ENCODE data around the gene MFGE8.
"Not testable (repeated sequence)": the region's sequence is repeated elsewhere in the genome, so short reads cannot be mapped to it uniquely, and the experiment has no call there.

Gene MFGE8

DNA sequence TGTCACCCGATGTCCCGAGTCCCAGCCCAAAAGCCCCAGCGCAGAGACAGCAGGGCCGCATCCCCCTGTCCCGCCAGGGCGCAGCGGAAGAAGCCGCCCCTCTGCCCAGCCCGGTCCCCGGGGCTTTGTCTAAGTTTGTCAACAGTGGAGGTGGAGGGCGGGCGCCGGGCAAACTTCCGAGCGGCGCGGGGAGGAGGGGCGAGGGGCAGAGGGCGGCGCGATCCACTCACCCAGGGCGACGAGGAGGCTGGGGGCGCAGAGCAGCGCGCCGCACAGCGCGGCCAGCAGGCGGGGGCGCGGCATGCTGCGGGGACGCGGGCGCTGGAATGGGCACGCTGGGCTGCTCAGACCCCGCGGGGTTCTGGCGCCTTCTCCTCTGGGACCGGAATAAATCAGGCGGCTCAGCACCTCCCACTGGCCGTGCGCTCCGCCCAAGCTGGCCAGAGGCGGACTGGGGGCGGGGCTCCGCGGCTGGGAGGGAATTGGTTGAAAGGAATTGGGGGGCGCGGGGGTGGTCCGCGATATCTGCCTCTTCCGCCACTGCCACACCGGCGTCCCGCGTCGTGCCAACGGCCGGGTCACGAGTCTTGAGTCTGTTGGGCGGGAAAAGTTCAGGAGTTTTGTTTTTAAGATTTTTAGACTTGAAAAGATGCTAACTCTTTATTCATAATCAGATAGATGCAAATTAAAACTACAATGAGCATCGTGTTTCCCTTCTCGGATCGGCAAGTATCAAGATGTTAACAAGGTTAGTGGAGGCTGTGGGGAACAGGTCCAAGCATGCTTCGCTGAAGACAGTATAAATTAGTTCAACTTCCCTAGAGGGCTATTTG lies at the start of gene MFGE8:
TSS of gene MFGE8 (minus strand) at position 363 of the 833 bp plus-strand sequence. CDS start at position 303, 60 bp downstream.
- DNase-seq (ENCODE audit: low spot score) = peak; percentile 93

DNA sequence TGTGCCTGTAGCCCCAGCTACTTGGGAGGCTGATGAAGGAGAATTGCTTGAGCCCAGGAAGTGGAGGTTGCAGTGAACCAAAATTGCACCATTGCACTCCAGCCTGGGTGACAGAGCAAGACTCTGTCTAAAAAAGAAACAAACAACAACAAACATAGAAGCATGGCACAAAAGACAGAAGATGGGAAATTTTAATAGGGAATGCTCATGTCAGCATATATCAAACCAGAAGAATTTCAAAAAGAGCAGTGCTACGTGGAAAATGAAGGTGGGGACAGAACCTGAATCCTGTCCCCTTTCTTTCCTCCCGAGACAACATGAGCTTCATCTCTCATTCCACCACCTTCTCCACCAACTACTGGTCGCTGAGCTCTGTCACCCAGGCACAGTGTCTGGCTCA lies 46.3 kb upstream of the MFGE8 start:
- DNase-seq (ENCODE audit: low spot score) = no peak

DNA sequence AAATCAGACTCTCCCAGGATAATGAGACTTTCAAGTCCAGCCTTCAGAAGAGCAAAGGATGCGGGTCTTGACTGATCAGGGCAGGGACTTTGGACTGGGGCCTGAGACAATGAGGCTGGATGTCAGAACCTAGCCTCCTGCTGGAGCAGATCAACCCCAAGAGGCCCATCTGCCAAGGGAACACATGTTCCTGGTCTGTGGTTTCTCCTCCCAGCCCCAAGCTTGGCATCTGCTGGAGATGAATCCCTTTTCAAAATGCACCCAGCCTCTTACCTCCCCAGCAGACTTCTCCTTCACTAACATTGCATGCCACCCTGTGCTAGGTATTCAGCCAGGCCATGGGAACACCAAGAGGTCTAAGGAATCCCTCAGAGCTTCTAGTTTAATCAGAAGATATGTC lies 43.7 kb upstream of the MFGE8 start:
- no peak for DNase-seq (ENCODE audit: low spot score)

DNA sequence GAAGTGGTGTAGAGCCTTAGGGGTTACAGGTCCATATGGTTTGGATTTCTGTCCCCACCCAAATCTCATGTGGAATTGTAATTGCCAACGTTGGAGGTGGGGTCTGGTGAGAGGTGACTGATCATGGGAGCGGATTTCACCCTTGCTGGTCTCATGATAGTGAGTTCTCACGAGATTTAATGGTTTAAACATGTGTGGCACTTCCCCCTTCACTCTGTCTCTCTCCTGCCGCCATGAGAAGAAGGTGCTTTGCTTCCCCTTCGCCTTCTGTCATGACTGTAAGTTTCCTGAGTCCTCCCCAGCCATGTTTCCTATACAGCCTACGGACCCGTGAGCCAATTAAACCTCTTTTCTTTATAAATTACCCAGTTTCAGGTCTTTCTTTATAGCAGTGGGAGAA lies 43.1 kb upstream of the MFGE8 start:
- no peak for DNase-seq (ENCODE audit: low spot score)

GRCh38 chr15:88954431-88955277 lies 41.5 kb upstream of the MFGE8 start:
- no peak for DNase-seq (ENCODE audit: low spot score)

DNA sequence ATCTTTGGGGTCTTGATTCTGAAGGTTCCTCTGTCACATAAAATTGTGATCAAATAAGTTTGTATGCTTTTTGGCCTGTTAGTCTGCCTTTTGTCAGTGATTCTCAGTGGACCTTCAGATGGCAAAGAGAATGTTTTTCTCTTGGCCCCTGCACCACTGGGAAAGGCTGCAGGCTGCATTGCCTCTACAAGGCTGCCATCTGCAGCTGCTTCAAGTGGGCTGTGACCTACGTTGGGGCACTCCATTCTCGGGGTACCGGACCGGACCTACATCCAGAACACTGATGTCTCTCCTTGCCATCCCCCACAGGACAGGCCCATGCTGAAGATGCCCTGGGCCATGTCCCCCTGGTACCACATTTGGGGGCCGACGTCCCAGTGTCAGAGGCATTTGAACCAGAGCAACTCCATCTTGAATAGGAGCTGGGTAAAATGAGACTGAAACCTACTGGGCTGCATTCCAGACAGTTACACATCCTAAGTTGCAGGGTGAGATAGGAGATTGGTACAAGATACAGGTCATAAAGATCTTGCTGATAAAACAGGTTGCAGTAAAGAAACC lies 37.5 kb upstream of the MFGE8 start:
- DNase-seq (ENCODE audit: low spot score) = no peak

- no peak for DNase-seq (ENCODE audit: low spot score)
These were observed 36.7 kb upstream of the MFGE8 start for GRCh38 chr15:88949734-88950400.

DNA sequence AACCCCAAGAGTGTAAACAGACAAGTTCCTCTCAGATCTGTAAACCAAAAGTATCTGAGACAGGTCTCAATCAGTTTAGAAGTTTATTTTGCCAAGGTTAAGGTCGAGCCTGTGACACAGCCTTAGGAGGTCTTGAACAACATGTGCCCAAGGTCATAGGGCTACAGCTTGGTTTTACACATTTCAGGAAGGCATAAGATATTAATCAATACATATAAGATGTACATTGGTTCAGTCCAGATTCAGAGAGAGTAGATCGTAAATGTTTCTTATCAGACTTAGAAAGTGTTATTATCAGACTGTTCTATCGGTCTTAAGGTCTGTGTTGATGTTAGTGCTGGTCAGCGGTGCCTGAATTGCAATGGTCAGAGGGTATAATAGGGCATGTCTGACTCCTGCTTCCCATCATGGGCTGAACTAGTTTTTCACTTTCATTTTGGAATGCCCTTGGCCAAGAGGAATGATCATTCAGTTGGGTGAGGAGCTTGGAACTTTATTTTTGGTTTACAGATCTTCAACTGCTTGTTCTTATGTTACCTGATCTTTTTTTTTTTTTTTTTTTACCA lies 27.0 kb upstream of the MFGE8 start:
- no peak for DNase-seq (ENCODE audit: low spot score)

DNA sequence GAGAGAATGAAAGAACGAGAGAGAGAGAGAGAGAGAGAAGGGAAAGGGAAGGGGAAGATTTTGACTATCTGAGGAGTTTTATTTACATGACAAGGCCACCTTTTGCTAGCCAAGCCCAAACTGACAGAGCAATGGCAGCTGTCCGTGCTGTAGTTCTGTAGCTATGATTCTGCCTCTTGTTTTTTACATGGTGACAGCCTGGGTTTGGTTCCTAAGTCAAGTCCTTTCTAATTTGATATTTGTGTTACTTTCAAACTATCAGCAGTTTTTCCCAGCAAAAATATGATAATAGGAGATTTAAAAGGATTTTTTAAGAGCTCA lies 26.3 kb upstream of the MFGE8 start:
- no peak for DNase-seq (ENCODE audit: low spot score)

- DNase-seq (ENCODE audit: low spot score) = no peak
These were observed 25.8 kb upstream of the MFGE8 start for GRCh38 chr15:88938802-88939485.

DNA sequence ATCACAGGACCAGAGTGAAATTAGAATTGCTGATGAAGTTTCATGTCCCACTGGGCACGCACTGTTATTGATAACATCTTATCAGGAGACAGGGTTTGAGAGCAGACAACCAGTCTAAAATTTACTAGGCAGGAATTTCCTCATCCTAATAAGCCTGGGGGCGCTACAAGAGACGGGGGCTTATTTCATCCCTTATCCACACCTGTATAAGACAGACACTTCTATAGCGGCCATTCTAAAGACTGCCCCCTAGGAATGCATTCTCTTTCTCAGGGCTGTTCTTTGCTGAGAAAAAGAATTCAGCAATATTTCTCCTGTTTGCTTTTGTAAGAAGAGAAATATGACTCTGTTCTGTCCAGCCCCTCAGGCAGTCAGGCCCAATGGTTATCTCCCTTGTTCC lies 21.3 kb upstream of the MFGE8 start:
- not testable (repeated sequence) for DNase-seq (ENCODE audit: low spot score)

GRCh38 chr15:88932875-88933330 lies 19.7 kb upstream of the MFGE8 start:
- no peak for DNase-seq (ENCODE audit: low spot score)

DNA sequence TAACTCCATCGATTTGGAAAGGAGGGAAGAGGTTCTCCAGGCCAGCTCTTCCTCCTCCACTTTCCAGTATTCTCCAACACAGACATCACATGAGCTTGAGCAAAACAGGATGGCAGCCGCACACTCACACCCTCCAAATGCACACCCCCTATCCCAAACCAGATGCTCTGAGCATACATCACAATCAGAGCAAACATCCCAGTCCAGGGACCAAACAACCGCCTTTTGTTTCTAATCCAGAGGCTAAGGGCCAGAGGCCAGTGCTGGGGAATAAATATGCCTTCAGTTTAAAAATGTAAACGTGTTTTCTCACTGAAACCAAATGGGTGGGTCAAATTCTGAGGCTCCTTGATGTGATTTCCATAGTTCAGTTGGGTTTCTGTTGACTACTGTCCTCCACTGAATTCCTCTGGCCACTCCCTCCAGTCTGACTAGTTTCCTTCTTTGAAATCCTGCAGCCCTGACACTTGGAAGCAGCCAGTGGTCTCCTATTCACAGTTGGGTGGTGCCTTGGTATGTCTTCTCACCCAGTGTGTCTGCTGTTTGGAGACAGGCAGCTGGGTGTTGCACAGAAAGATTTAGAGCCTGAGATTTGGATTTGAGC lies 19.2 kb upstream of the MFGE8 start:
- no peak for DNase-seq (ENCODE audit: low spot score)

DNA sequence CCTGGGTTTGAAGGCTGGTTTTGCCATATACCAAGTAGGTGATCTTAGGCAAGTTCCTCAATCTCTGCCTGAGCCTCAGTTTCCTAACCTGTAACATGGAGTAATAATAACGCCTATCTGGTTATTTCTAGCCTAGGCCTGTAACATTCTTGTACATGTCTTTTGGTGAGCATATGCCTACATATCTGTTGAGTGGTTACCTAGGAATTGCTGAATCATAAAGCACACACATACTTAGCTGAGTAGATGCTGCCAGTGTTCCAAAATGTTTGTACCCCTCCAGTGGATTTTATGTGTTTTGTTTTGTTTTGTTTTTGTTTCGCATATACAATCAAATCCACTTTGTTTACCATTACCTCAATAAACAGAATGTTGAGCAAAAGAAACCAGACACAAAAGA lies 17.4 kb upstream of the MFGE8 start:
- DNase-seq (ENCODE audit: low spot score) = no peak

- DNase-seq (ENCODE audit: low spot score) = not testable (repeated sequence)
These were observed 16.3 kb upstream of the MFGE8 start for GRCh38 chr15:88929358-88930098.

- not testable (repeated sequence) for DNase-seq (ENCODE audit: low spot score)
These were observed 15.0 kb upstream of the MFGE8 start for GRCh38 chr15:88928192-88928591.

- not testable (repeated sequence) for DNase-seq (ENCODE audit: low spot score)
These were observed 12.5 kb upstream of the MFGE8 start for GRCh38 chr15:88925648-88926047.

GRCh38 chr15:88920892-88921435 lies 7.8 kb upstream of the MFGE8 start:
- not testable (repeated sequence) for DNase-seq (ENCODE audit: low spot score)

- DNase-seq (ENCODE audit: low spot score) = no peak
These were observed 7.2 kb upstream of the MFGE8 start for GRCh38 chr15:88920186-88920891.
